Suprapubic skin (tissue), 4 donors: ENCODE results near the gene UCP3. TPM values are rescaled to one million over a fixed set of nuclear protein-coding genes. Genes with fewer than 3 reads are reported as not detected.

Source experiments
- DNase-seq, 2 donors: peaks; one replicate each; pipeline ENCODE4 v3.0.0-alpha.2; 2019; ENCODE audit warnings: low spot score in 2 of 2
- H3K27ac ChIP-seq: fragments of 200-600 bp; sonication (generic); one replicate; pipeline ENCODE4 v1.5.1; 2019
- H3K27me3 ChIP-seq: fragments of 200-600 bp; sonication (generic); one replicate; pipeline ENCODE4 v1.5.1; 2019
- H3K36me3 ChIP-seq: fragments of 200-600 bp; sonication (generic); one replicate; pipeline ENCODE4 v1.5.1; 2019
- H3K4me1 ChIP-seq: fragments of 200-600 bp; sonication (generic); one replicate; pipeline ENCODE4 v1.5.1; 2019
- H3K4me3 ChIP-seq: fragments of 200-600 bp; sonication (generic); one replicate; pipeline ENCODE4 v1.5.1; 2019; ENCODE audit warnings: mild to moderate bottlenecking
- H3K9me3 ChIP-seq: fragments of 200-600 bp; sonication (generic); one replicate; pipeline ENCODE4 v1.5.1; 2019
- EP300 ChIP-seq: sonication (generic); formaldehyde crosslinking; IDR thresholded peaks from one replicate; pipeline ENCODE4 v1.6.1; 2017; ENCODE audit warnings: antibody characterized with exemption
- POLR2A ChIP-seq, 2 donors: fragments of 450-650 bp; IDR thresholded peaks; one replicate each; pipeline ENCODE4 v1.6.1; 2017; ENCODE audit warnings: antibody characterized with exemption in 2 of 2, mild to moderate bottlenecking in 2 of 2, moderate library complexity in 2 of 2
- POLR2AphosphoS5 ChIP-seq, 3 donors: sonication (generic); formaldehyde crosslinking; IDR thresholded peaks; one replicate each; pipeline ENCODE4 v1.6.1; 2017; ENCODE audit warnings: antibody characterized with exemption in 3 of 3
- WGBS: methylation state at CpG from one replicate; pipeline ENCODE4 v1.1.5; 2018; 5-methylcytosine and 5-hydroxymethylcytosine counted together
- total RNA-seq, 4 donors: library from RNA; depleted of rRNA; stranded (reverse); fragments of >200 nt; gene quantifications; one replicate each; pipeline ENCODE4 v1.1.0, GENCODE V29; 2016
- TF ChIP-seq, protein P1 (sequence below), 2 donors: fragments of 200-600 bp in 1 of 2; fragments of 450-650 bp in 1 of 2; sonication (generic) in 1 of 2; IDR thresholded peaks; one replicate each; pipeline ENCODE4 v1.5.1; 2016 to 2019; ENCODE audit warnings: antibody characterized with exemption in 2 of 2, mild to moderate bottlenecking in 1 of 2, moderate library complexity in 1 of 2

UCP3 gene
- total RNA-seq, 4 donors from 2014 or later, result 2.3 to 6.6 (median 3.9) TPM

- DNase-seq, result no peak
- no peaks in the 10 kb centered on the region for H3K9me3 ChIP-seq
- 83% methylated on average over 18 of the region's 18 CpGs for WGBS
- H3K27me3 ChIP-seq, result peaks cover 13% of the 10 kb centered on the region
- TF ChIP-seq POLR2A (IDR thresholded peaks at IDR 0.05) (no peak), POLR2AphosphoS5 (IDR thresholded peaks at IDR 0.05) (no peak), EP300 (no peak)
- TF ChIP-seq, protein P1, sequence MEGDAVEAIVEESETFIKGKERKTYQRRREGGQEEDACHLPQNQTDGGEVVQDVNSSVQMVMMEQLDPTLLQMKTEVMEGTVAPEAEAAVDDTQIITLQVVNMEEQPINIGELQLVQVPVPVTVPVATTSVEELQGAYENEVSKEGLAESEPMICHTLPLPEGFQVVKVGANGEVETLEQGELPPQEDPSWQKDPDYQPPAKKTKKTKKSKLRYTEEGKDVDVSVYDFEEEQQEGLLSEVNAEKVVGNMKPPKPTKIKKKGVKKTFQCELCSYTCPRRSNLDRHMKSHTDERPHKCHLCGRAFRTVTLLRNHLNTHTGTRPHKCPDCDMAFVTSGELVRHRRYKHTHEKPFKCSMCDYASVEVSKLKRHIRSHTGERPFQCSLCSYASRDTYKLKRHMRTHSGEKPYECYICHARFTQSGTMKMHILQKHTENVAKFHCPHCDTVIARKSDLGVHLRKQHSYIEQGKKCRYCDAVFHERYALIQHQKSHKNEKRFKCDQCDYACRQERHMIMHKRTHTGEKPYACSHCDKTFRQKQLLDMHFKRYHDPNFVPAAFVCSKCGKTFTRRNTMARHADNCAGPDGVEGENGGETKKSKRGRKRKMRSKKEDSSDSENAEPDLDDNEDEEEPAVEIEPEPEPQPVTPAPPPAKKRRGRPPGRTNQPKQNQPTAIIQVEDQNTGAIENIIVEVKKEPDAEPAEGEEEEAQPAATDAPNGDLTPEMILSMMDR (IDR thresholded peaks at IDR 0.05), result no peak
- no peaks in the 10 kb centered on the region for H3K4me1 ChIP-seq
- no peak overlapping the region for H3K4me3 ChIP-seq
- H3K27ac ChIP-seq, result no peak overlapping the region
- H3K36me3 ChIP-seq, result no peaks in the 10 kb centered on the region
These were observed 50.3 kb downstream of the UCP3 start for GRCh38 chr11:73958521-73959141.

DNA sequence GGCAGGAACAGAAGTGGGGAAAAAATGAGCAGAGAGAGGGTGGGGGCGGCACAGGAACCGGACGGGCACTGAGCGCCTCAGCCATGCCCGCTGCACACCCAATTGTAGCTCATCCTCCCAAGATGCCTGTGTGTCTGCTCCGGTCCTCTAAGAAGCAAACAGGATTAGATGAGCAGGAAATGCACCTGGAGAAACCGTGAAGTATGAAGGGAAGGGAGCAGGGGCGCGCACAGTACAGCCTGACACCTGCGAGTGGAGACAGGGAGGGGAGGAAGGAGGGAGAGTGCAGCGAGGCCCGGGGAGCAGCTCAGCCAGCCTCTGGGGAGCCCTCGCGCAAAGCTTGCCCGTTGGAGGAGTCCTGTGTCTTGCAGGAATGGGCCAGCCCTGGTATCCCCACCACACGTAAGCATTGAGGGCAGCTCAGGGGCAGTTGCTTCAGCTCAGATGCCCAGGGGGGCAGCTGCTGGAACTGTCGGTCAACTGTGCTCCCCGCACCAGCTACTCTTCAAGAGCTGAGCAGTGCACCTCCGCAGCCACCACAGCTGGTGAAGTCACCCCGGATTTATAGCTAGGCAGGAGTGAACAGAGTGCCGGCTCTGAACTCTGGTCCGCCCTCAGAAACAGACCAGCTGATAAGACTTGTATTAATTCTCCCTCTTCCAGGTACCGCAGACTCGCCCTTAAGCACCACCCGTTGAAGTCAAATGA lies 51.1 kb downstream of the UCP3 start:
- H3K27ac ChIP-seq, result no peak overlapping the region
- 75% methylated on average over 19 of the region's 25 CpGs for WGBS
- DNase-seq, result no peak
- no peak overlapping the region for H3K4me3 ChIP-seq
- TF ChIP-seq POLR2A (IDR thresholded peaks at IDR 0.05), result no peak
- no peak for TF ChIP-seq EP300
- TF ChIP-seq, protein P1 (IDR thresholded peaks at IDR 0.05), result no peak
- no peak for TF ChIP-seq POLR2AphosphoS5 (IDR thresholded peaks at IDR 0.05)
- no peaks in the 10 kb centered on the region for H3K9me3 ChIP-seq
- H3K27me3 ChIP-seq, result peaks cover 13% of the 10 kb centered on the region
- H3K4me1 ChIP-seq, result no peaks in the 10 kb centered on the region
- H3K36me3 ChIP-seq, result no peaks in the 10 kb centered on the region

GRCh38 chr11:73956876-73957653 lies 51.8 kb downstream of the UCP3 start:
- no peaks in the 10 kb centered on the region for H3K4me1 ChIP-seq
- H3K36me3 ChIP-seq, result no peaks in the 10 kb centered on the region
- no peak for TF ChIP-seq EP300
- no peak for TF ChIP-seq POLR2A (IDR thresholded peaks at IDR 0.05)
- TF ChIP-seq POLR2AphosphoS5 (IDR thresholded peaks at IDR 0.05), result no peak
- no peak overlapping the region for H3K4me3 ChIP-seq
- H3K27ac ChIP-seq, result no peak overlapping the region
- H3K9me3 ChIP-seq, result no peaks in the 10 kb centered on the region
- peaks cover 13% of the 10 kb centered on the region for H3K27me3 ChIP-seq
- 70% methylated on average over 28 of the region's 29 CpGs for WGBS
- no peak for DNase-seq

DNA sequence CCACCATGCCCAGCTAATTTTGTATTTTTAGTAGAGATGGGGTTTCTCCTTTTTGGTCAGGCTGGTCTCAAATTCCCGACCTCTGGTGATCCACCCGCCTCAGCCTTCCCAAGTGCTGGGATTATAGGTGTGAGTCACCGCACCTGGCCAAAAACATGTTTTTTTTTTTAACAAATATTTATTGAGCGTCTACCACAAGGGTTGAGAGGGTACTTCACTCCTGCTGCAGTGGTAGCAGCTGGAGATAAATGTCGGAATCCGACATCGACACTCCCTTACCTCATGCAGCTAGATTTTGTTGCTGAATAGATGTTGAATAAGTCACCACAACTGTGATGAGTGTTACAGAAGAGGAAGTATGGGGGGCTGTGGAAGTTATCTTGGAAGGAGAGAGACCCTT lies 57.1 kb downstream of the UCP3 start:
- no peak for DNase-seq
- H3K9me3 ChIP-seq, result no peaks in the 10 kb centered on the region
- no peaks in the 10 kb centered on the region for H3K36me3 ChIP-seq
- no peak overlapping the region for H3K4me3 ChIP-seq
- H3K4me1 ChIP-seq, result no peaks in the 10 kb centered on the region
- TF ChIP-seq EP300 (no peak), POLR2A (IDR thresholded peaks at IDR 0.05) (no peak), POLR2AphosphoS5 (IDR thresholded peaks at IDR 0.05) (no peak)
- TF ChIP-seq, protein P1 (IDR thresholded peaks at IDR 0.05), result no peak
- 91% methylated on average over 7 of the region's 7 CpGs for WGBS
- H3K27ac ChIP-seq, result no peak overlapping the region
- peaks cover under 1% of the 10 kb centered on the region for H3K27me3 ChIP-seq

DNA sequence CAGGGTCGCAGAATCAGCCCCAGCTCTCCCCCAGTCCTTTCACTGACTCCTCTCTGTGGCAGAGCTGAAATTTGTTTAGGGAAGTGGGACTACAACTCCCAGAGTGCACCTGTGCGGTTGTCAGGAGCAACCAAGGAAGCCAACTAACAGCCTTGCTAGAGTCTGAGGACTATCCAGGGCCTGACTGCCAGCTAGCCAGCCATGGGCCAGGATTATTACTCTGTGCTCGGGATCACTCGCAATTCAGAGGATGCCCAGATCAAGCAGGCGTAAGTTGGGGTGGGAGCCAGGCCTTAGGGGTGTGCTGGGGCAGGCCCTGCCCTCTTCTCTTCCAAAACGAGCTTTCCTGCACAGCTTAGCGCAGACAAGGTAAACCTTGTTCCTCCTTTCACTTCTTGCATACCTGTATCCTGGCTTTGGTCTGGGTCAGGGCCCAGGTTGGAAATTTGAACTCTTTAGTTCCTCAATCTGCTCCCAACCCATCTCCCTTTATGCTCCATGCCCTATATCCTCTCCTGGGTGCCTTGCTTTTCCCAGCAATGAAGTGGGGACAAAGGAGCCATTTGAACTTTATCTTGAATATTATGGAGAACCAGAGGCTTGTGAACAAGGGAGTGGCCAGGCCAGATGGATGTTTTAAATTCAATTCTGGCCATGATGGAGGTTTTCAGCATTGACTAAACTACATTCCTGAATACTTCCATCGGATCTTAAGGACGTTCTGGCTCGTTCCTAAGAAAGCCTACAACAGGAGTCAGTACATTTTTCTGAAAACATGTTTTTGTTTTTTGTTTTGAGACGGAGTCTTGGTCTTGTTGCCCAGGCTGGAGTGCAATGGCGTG lies 57.8 kb downstream of the UCP3 start, which contains the start of gene DNAJB13:
Gene DNAJB13, plus strand, starts transcription at position 158 of the 842 bp plus-strand sequence. Its CDS starts 44 bp downstream, at position 202.
- H3K27me3 ChIP-seq, result no peaks in the 10 kb centered on the region
- H3K4me1 ChIP-seq, result no peaks in the 10 kb centered on the region
- TF ChIP-seq EP300, result no peak
- TF ChIP-seq POLR2A (IDR thresholded peaks at IDR 0.05), result no peak
- TF ChIP-seq, protein P1 (IDR thresholded peaks at IDR 0.05), result no peak
- no peak for TF ChIP-seq POLR2AphosphoS5 (IDR thresholded peaks at IDR 0.05)
- no peak within 1 kb of the TSS for H3K27ac ChIP-seq
- H3K36me3 ChIP-seq, result no peaks in the 10 kb centered on the region
- WGBS, result 78% methylated on average over 12 of the region's 12 CpGs
- H3K4me3 ChIP-seq, result no peak within 1 kb of the TSS
- H3K9me3 ChIP-seq, result no peaks in the 10 kb centered on the region
- no peak for DNase-seq
